H1 (cell line): ENCODE results near the gene CHD5. TPM values are rescaled to one million over a fixed set of nuclear protein-coding genes. Genes with fewer than 3 reads are reported as not detected.

Experiments
- CTCF ChIA-PET: fragments of 300-600 bp; sonication (Branson Sonifier 250); formaldehyde crosslinking; loops from one replicate; lab custom pipeline; 2021; ENCODE audit not compliant: partially characterized antibody; lab: Charles Lee
- POLR2A ChIA-PET: fragments of 300-600 bp; sonication (Branson Sonifier 250); formaldehyde crosslinking; loops from one replicate; lab custom pipeline; 2021; ENCODE audit warnings: inconsistent platforms; ENCODE audit not compliant: partially characterized antibody; lab: Charles Lee
- DNase-seq, 2 experiments: peaks; one replicate each; pipeline versions ENCODE4 v3.0.0 to v3.0.0-alpha.2; 2010 to 2022; ENCODE audit warnings: low spot score in 2 of 2, low read depth in 1 of 2, mixed read lengths in 1 of 2
- FAIRE-seq: peaks from 2 replicates; lab custom pipeline; 2011; peaks lifted over from hg19 to GRCh38; lab: Jason Lieb, UNC
- H2AFZ ChIP-seq: 2 replicates; pipeline ENCODE4 v1.8.1; 2012; ENCODE audit warnings: low read length, inconsistent platforms
- H2AK5ac ChIP-seq: 2 replicates; pipeline ENCODE4 v1.6.1; 2013; ENCODE audit warnings: low read depth, low read length
- H2BK120ac ChIP-seq: replicated peaks from 2 replicates; pipeline ENCODE3; 2013; ENCODE audit warnings: low read depth, low read length, inconsistent platforms
- H2BK12ac ChIP-seq: 2 replicates; pipeline ENCODE4 v1.6.1; 2013; ENCODE audit warnings: low read depth, low read length
- H2BK15ac ChIP-seq: 2 replicates; pipeline ENCODE4 v1.6.1; 2013; ENCODE audit warnings: low read length
- H2BK20ac ChIP-seq: 2 replicates; pipeline ENCODE4 v1.6.1; 2013; ENCODE audit warnings: low read length
- H2BK5ac ChIP-seq: 2 replicates; pipeline ENCODE4 v1.6.1; 2013; ENCODE audit warnings: low read depth, low read length
- H3K14ac ChIP-seq: 2 replicates; pipeline ENCODE4 v1.6.1; 2013; ENCODE audit warnings: inconsistent platforms; ENCODE audit not compliant: insufficient read length
- H3K18ac ChIP-seq: 2 replicates; pipeline ENCODE4 v1.6.1; 2013; ENCODE audit warnings: low read length; ENCODE audit errors: extremely low read depth
- H3K23ac ChIP-seq: 2 replicates; pipeline ENCODE4 v1.6.1; 2013; ENCODE audit warnings: inconsistent platforms; ENCODE audit not compliant: insufficient read length
- H3K23me2 ChIP-seq: 2 replicates; pipeline ENCODE4 v1.6.1; 2013; ENCODE audit warnings: low read depth, low read length
- H3K27ac ChIP-seq: 2 replicates; pipeline ENCODE4 v1.6.1; 2011; ENCODE audit warnings: low read depth, low read length, inconsistent platforms
- H3K27me3 ChIP-seq, 4 experiments: replicated peaks in 1 of 4; 1 replicate in 1 of 4; 2 replicates in 3 of 4; pipeline versions ENCODE4 v1.6.1 to v1.8.1; 2011 to 2013; ENCODE audit warnings: low read length in 3 of 4, mild to moderate bottlenecking in 3 of 4, inconsistent platforms in 2 of 4, mixed read lengths in 2 of 4, moderate library complexity in 1 of 4; ENCODE audit not compliant: control insufficient read depth in 3 of 4, insufficient read depth in 3 of 4; ENCODE audit errors: extremely low read depth in 1 of 4
- H3K36me3 ChIP-seq, 4 experiments: 2 replicates each; pipeline versions ENCODE4 v1.6.1 to v1.8.1; 2011 to 2013; ENCODE audit warnings: mild to moderate bottlenecking in 4 of 4, low read length in 3 of 4, moderate library complexity in 2 of 4, control low read depth in 1 of 4, inconsistent platforms in 1 of 4; ENCODE audit not compliant: insufficient read depth in 4 of 4, control insufficient read depth in 2 of 4
- H3K4ac ChIP-seq: replicated peaks from 2 replicates; pipeline ENCODE3; 2013; ENCODE audit warnings: low read length, low read depth, mixed read lengths, inconsistent platforms; ENCODE audit not compliant: insufficient read length
- H3K4me1 ChIP-seq, 4 experiments: replicated peaks in 1 of 4; 1 replicate in 1 of 4; 2 replicates in 3 of 4; pipeline versions ENCODE4 v1.6.1 to v1.8.1; 2011 to 2013; ENCODE audit warnings: low read length in 3 of 4, inconsistent platforms in 2 of 4, mixed read lengths in 1 of 4; ENCODE audit not compliant: insufficient read depth in 4 of 4, control insufficient read depth in 3 of 4
- H3K4me2 ChIP-seq, 2 experiments: 2 replicates each; pipeline versions ENCODE4 v1.6.1 to v1.8.1; 2011 to 2013; ENCODE audit warnings: low read depth in 2 of 2, low read length in 2 of 2, control low read depth in 1 of 2, inconsistent platforms in 1 of 2, mild to moderate bottlenecking in 1 of 2; ENCODE audit not compliant: insufficient read depth in 1 of 2
- H3K4me3 ChIP-seq, 4 experiments: fragments of 200-600, 300-600 bp in 1 of 4; sonication (generic), shearing (Covaris generic), sonication (Bioruptor Twin) in 1 of 4; 2 replicates each; pipeline versions ENCODE4 v1.5.1 to v1.8.1; 2011 to 2016; ENCODE audit warnings: low read length in 4 of 4, low read depth in 3 of 4, control low read depth in 2 of 4, inconsistent platforms in 2 of 4, mild to moderate bottlenecking in 2 of 4, mixed read lengths in 1 of 4, moderate library complexity in 1 of 4; ENCODE audit not compliant: insufficient read depth in 2 of 4; ENCODE audit errors: extremely low read depth in 1 of 4
- H3K56ac ChIP-seq: replicated peaks from 2 replicates; pipeline ENCODE3; 2013; ENCODE audit warnings: low read depth, mild to moderate bottlenecking, mixed read lengths, low read length, inconsistent platforms; ENCODE audit not compliant: insufficient read length
- H3K79me1 ChIP-seq: 2 replicates; pipeline ENCODE4 v1.6.1; 2013; ENCODE audit warnings: low read depth, low read length, control low read depth
- H3K79me2 ChIP-seq, 2 experiments: 2 replicates each; pipeline versions ENCODE4 v1.6.1 to v1.8.1; 2012 to 2013; ENCODE audit warnings: low read length in 2 of 2, mild to moderate bottlenecking in 2 of 2, inconsistent platforms in 1 of 2; ENCODE audit not compliant: insufficient read depth in 2 of 2, control insufficient read depth in 1 of 2
- H3K9ac ChIP-seq, 4 experiments: replicated peaks in 1 of 4; 1 replicate in 1 of 4; 2 replicates in 3 of 4; pipeline versions ENCODE4 v1.6.1 to v1.8.1; 2011 to 2013; ENCODE audit warnings: low read depth in 3 of 4, low read length in 3 of 4, control low read depth in 2 of 4, mild to moderate bottlenecking in 2 of 4, moderate library complexity in 2 of 4, inconsistent platforms in 1 of 4; ENCODE audit errors: extremely low read depth in 1 of 4
- H3K9me3 ChIP-seq, 2 experiments: 2 replicates each; pipeline versions ENCODE4 v1.6.1 to v1.8.1; 2012 to 2013; ENCODE audit warnings: mild to moderate bottlenecking in 2 of 2, moderate library complexity in 2 of 2, control low read depth in 1 of 2, inconsistent platforms in 1 of 2, low read depth in 1 of 2, low read length in 1 of 2, mixed read lengths in 1 of 2; ENCODE audit not compliant: insufficient read depth in 2 of 2
- H4K20me1 ChIP-seq, 2 experiments: replicated peaks in 1 of 2; 2 replicates each; pipeline versions ENCODE3 to v1.8.1; 2011 to 2013; ENCODE audit warnings: inconsistent platforms in 2 of 2, low read length in 2 of 2, mild to moderate bottlenecking in 1 of 2; ENCODE audit not compliant: insufficient read depth in 2 of 2, control insufficient read depth in 1 of 2
- H4K5ac ChIP-seq: 2 replicates; pipeline ENCODE4 v1.6.1; 2013; ENCODE audit warnings: low read length, low read depth, mixed read lengths, inconsistent platforms; ENCODE audit not compliant: insufficient read length
- H4K8ac ChIP-seq: 2 replicates; pipeline ENCODE4 v1.8.0; 2013; ENCODE audit warnings: mild to moderate bottlenecking, moderate library complexity, low read length, inconsistent platforms; ENCODE audit not compliant: insufficient read depth; ENCODE audit errors: extremely low read depth
- H4K91ac ChIP-seq: replicated peaks from 2 replicates; pipeline ENCODE3; 2013; ENCODE audit warnings: low read length, mixed read lengths, inconsistent platforms; ENCODE audit not compliant: insufficient read length
- EGR1 ChIP-seq: IDR thresholded peaks from 2 replicates; pipeline ENCODE4 v1.6.1; 2011; ENCODE audit warnings: low read depth, low read length, borderline replicate concordance
- EZH2 ChIP-seq: fragments of 200-600 bp; sonication (generic); IDR thresholded peaks from 2 replicates; pipeline ENCODE4 v1.7.1; 2012; ENCODE audit warnings: low read depth, mild to moderate bottlenecking, moderate library complexity, low read length, inconsistent platforms; ENCODE audit not compliant: severe bottlenecking
- GABPA ChIP-seq: IDR thresholded peaks from 2 replicates; pipeline ENCODE4 v1.6.1; 2011; ENCODE audit warnings: mild to moderate bottlenecking, low read length, moderate library complexity, borderline replicate concordance; ENCODE audit not compliant: insufficient read depth
- KDM1A ChIP-seq: fragments of 200-600, 300-600 bp; sonication (generic); IDR thresholded peaks from 2 replicates; pipeline ENCODE4 v1.7.1; 2016; ENCODE audit warnings: mild to moderate bottlenecking, low read length, borderline replicate concordance
- RFX5 ChIP-seq: IDR thresholded peaks from 2 replicates; pipeline ENCODE4 v1.6.1; 2011; ENCODE audit warnings: low read depth, low read length, improper control_type of control experiment, borderline replicate concordance
- RNF2 ChIP-seq: fragments of 200-900, 300-1000 bp; sonication (generic); IDR thresholded peaks from 2 replicates; pipeline ENCODE4 v1.7.1; 2016; ENCODE audit warnings: borderline replicate concordance, low read depth, mild to moderate bottlenecking, antibody characterized with exemption, low read length; ENCODE audit not compliant: poor library complexity, severe bottlenecking; ENCODE audit errors: missing control alignments
- RXRA ChIP-seq: IDR thresholded peaks from 2 replicates; pipeline ENCODE4 v1.6.1; 2011; ENCODE audit warnings: low read depth, mild to moderate bottlenecking, low read length, moderate library complexity; ENCODE audit not compliant: insufficient read depth
- SIX5 ChIP-seq: IDR thresholded peaks from 2 replicates; pipeline ENCODE4 v1.6.1; 2011; ENCODE audit warnings: mild to moderate bottlenecking, low read depth, low read length
- SP1 ChIP-seq: IDR thresholded peaks from 2 replicates; pipeline ENCODE4 v1.6.1; 2011; ENCODE audit warnings: low read depth, low read length
- TEAD4 ChIP-seq: IDR thresholded peaks from 2 replicates; pipeline ENCODE4 v1.6.1; 2012; ENCODE audit warnings: low read depth, low read length, inconsistent platforms, mixed read lengths
- YY1 ChIP-seq: IDR thresholded peaks from 2 replicates; pipeline ENCODE4 v1.6.1; 2011; ENCODE audit warnings: low read depth, mild to moderate bottlenecking, low read length
- WGBS, 2 experiments: shearing (Covaris generic) in 1 of 2; methylation state at CpG; one replicate each; pipeline versions ENCODE4 v1.1.6 to v1.1.7; 2013 to 2015; ENCODE audit warnings: low lambda C conversion rate in 2 of 2, mixed read lengths in 2 of 2, inconsistent platforms in 1 of 2, low coverage in 1 of 2, missing lambda C conversion rate in 1 of 2; ENCODE audit not compliant: insufficient replicate concordance in 2 of 2, insufficient coverage in 1 of 2, insufficient read length in 1 of 2; ENCODE audit errors: extremely low coverage in 1 of 2, missing lambda C conversion rate in 1 of 2; 5-methylcytosine and 5-hydroxymethylcytosine counted together
- polyA plus RNA-seq, 7 experiments: library from polyadenylated mRNA; depleted of rRNA in 3 of 7; stranded (reverse) in 5 of 7; unstranded in 2 of 7; fragments of >200 nt in 5 of 7; fragments of 200-250 nt in 2 of 7; gene quantifications; 1 replicate in 5 of 7; 2 replicates in 1 of 7; 4 replicates in 1 of 7; pipeline versions ENCODE4 v1.2.1 to v1.2.3, GENCODE V29; 2011 to 2013; ENCODE audit warnings: missing spikeins in 2 of 7, mixed read lengths in 2 of 7
- total RNA-seq: library from RNA; stranded (reverse); fragmentation: NEBNext Ultra II Directional; extraction: Animal tissue kit (Norgen Biotek cat#: 25700); gene quantifications from 2 replicates; pipeline ENCODE4 v1.2.1, GENCODE V29; 2021
- TF ChIP-seq, protein P1 (sequence below): IDR thresholded peaks from 2 replicates; pipeline ENCODE4 v1.6.1; 2012; ENCODE audit warnings: inconsistent platforms

CHD5 gene
- total and polyA plus RNA-seq, 2 of the 8 experiments (the other 6 are each of a cell fraction or from before 2014, with no cell fraction given) = 0.42 to 1.8 TPM

DNA sequence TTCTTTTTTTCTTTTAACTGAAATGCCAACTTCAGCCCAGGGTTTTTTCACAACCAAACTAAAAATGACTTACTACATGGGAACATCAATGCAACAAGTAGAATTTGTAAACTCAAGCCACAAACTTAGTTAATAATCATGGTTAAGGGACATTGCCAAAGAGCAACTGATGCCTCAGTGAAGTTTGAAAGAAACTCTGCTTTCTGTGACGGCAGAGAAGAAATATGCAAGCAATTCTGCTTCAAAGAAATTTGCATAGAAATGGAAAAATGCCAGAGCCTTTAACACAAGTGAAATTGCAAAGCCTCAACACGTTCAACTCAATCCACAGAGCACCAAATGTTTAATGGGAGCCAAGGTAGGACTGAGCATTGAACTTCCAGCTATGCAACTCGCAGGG, 5.0 kb upstream of the CHD5 start:
- H2BK20ac ChIP-seq = no peak overlapping the region
- no peak overlapping the region for H3K4ac ChIP-seq
- no peak overlapping the region for H2AFZ ChIP-seq
- H3K9ac ChIP-seq = peak overlapping the region in 1 of 4 experiments; percentile 0; a peak in 3 of 7 replicates
- H4K20me1 ChIP-seq = peaks cover 13 to 27% of the 10 kb centered on the region in 2 experiments
- H3K27me3 ChIP-seq = peaks cover 0 to 19% (median 12%) of the 10 kb centered on the region in 4 experiments; a peak in 6 of 7 replicates
- FAIRE-seq (no peak), DNase-seq (no peak)
- ChIA-PET CTCF (interaction anchor here (0.6 to 3.9 kb wide), 38 partner anchors 9 to 219 kb away, joined by 3 to 27 read pairs (median 4); partner anchors contain the start of gene RNF207), POLR2A (interaction anchor here (0.7 to 6.0 kb wide), 11 partner anchors 10 to 143 kb away, joined by 3 to 50 read pairs (median 5); partner anchors contain the start of genes RNF207 and RPL22)
- no peak overlapping the region for H3K18ac ChIP-seq
- H3K4me3 ChIP-seq = no peak overlapping the region
- no peak overlapping the region for H3K14ac ChIP-seq
- H2BK5ac ChIP-seq = no peak overlapping the region
- H4K5ac ChIP-seq = no peak overlapping the region
- H3K23me2 ChIP-seq = no peaks in the 10 kb centered on the region; the same call in 1 of the 2 replicates
- peak overlapping the region; percentile 13 to 43; a peak in 2 of 4 replicates for H3K4me2 ChIP-seq
- H3K36me3 ChIP-seq = peaks cover 12 to 44% (median 21%) of the 10 kb centered on the region in 4 experiments; a peak in 7 of 8 replicates
- no peak overlapping the region for H3K56ac ChIP-seq
- H3K23ac ChIP-seq = no peak overlapping the region
- peaks cover 7 to 12% (median 8%) of the 10 kb centered on the region in 4 experiments for H3K4me1 ChIP-seq
- no peak overlapping the region for H2BK15ac ChIP-seq
- peaks cover 6% of the 10 kb centered on the region for H3K79me1 ChIP-seq
- 70% methylated on average over 3 of the region's 3 CpGs; no CpG with 5 or more reads in 1 of the 2 experiments for WGBS, 2 experiments
- peaks cover 0 to 32% of the 10 kb centered on the region in 2 experiments; a peak in 3 of 4 replicates for H3K79me2 ChIP-seq
- no peak overlapping the region for H4K91ac ChIP-seq
- no peak overlapping the region for H2BK120ac ChIP-seq
- no peak overlapping the region for H4K8ac ChIP-seq
- no peak overlapping the region for H2BK12ac ChIP-seq
- no peak overlapping the region for H3K27ac ChIP-seq
- no peaks in the 10 kb centered on the region for H3K9me3 ChIP-seq
- H2AK5ac ChIP-seq = no peak overlapping the region
- TF ChIP-seq, protein P1, sequence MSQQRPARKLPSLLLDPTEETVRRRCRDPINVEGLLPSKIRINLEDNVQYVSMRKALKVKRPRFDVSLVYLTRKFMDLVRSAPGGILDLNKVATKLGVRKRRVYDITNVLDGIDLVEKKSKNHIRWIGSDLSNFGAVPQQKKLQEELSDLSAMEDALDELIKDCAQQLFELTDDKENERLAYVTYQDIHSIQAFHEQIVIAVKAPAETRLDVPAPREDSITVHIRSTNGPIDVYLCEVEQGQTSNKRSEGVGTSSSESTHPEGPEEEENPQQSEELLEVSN = no peak
- no peak for TF ChIP-seq EGR1
- TF ChIP-seq YY1 = no peak
- no peak for TF ChIP-seq SIX5
- TF ChIP-seq RXRA = no peak
- TF ChIP-seq GABPA = no peak
- TF ChIP-seq SP1 = no peak
- TF ChIP-seq TEAD4 = no peak
- TF ChIP-seq RFX5 = no peak
- no peak for TF ChIP-seq RNF2
- no peak for TF ChIP-seq EZH2
- TF ChIP-seq KDM1A = no peak
